ENCODE measurements around the gene HRH2. TPM values are rescaled to one million over a fixed set of nuclear protein-coding genes. Genes with fewer than 3 reads are reported as not detected.
"Not testable (repeated sequence)": the region's sequence is repeated elsewhere in the genome, so short reads cannot be mapped to it uniquely, and the experiment has no call there.

HRH2 gene
- total RNA-seq, 1 donor from 2014 or later: 4.3 TPM

- intact Hi-C loops (cut with DNase I): no loop called here
- no peak for ATAC-seq
- DNase-seq (ENCODE audit: low spot score): peak; percentile 21
Observed at GRCh38 chr5:175706499-175706898, 48.6 kb downstream of the HRH2 start.

GRCh38 chr5:175707751-175708375, 50.0 kb downstream of the HRH2 start:
- ATAC-seq (no peak), DNase-seq (ENCODE audit: low spot score) (peak; percentile 48)
- intact Hi-C loops (cut with DNase I): no loop called here

DNA sequence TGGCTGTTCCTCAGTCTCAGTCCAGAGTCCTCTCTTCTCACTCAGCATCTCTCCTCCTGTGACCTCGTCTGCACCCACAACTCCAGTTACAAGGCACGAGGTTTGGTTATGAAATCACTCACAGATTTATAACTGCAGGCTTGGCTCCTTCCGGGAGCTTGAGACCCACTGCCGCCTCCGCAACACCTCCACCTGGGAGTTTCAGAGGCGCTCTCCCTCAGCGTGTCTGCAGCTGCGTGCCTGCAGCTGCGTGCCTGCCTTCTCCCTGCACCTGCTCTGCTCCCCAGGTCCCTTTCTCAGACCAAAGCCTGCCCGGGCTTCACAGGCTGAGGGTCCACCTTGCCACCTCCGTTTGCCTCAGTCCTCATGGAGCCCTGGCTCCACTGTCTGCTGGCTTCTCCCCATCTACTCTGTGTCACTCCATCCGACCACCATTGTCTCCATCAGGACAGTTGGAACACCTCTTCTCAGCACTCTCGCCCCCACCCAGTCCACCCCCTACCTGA, 51.5 kb downstream of the HRH2 start:
- DNase-seq (ENCODE audit: low spot score): peak; percentile 42
- no peak for ATAC-seq
- intact Hi-C loops (cut with DNase I): no loop called here

GRCh38 chr5:175710326-175710725, 52.5 kb downstream of the HRH2 start:
- peak; percentile 23 for DNase-seq (ENCODE audit: low spot score)
- intact Hi-C loops (cut with DNase I): loop anchor here (2.0 kb wide), 1 partner anchor 40 kb away; no protein-coding TSS in a partner anchor

GRCh38 chr5:175711031-175711430, 53.2 kb downstream of the HRH2 start:
- intact Hi-C loops (cut with DNase I): loop anchor here (2.0 kb wide), 1 partner anchor 40 kb away; no protein-coding TSS in a partner anchor
- peak; percentile 15 for DNase-seq (ENCODE audit: low spot score)
- ATAC-seq: no peak

More at GRCh38 chr5:175710326-175710725, 52.5 kb downstream of the HRH2 start:
- ATAC-seq: no peak

- peak; percentile 18 for DNase-seq (ENCODE audit: low spot score)
- intact Hi-C loops (cut with DNase I): loop anchor here (2.0 kb wide), 1 partner anchor 39 kb away; no protein-coding TSS in a partner anchor
Observed at GRCh38 chr5:175711472-175712312, 53.8 kb downstream of the HRH2 start.

GRCh38 chr5:175712313-175712680, 54.4 kb downstream of the HRH2 start:
- peak; percentile 21 for DNase-seq (ENCODE audit: low spot score)
- no peak for ATAC-seq
- intact Hi-C loops (cut with DNase I): no loop called here

More at GRCh38 chr5:175711472-175712312, 53.8 kb downstream of the HRH2 start:
- no peak for ATAC-seq

DNA sequence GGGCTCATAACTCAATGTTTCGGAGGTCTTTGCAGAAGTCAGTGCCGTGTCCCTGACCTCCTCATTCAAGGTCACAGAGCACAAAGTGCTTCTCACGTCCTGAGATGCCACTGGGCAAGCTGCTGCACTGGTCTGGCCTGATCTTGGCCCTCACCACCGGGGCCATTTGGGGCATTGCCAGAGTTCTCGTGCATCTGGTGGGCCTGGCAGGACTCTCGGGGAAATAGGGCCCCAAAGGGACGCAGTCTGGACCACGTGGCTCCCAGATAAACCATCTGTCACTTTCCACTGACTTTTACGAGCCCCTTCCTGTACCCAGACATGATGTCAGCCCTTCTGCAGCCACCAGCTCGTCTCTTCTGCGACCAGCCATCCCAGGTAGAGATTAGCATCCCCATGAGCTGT, 54.8 kb downstream of the HRH2 start:
- ATAC-seq: no peak
- intact Hi-C loops (cut with DNase I): no loop called here
- DNase-seq (ENCODE audit: low spot score): peak; percentile 43

- ATAC-seq (no peak), DNase-seq (ENCODE audit: low spot score) (peak; percentile 2)
- intact Hi-C loops (cut with DNase I): no loop called here
Observed at GRCh38 chr5:175713930-175714329, 56.1 kb downstream of the HRH2 start.

DNA sequence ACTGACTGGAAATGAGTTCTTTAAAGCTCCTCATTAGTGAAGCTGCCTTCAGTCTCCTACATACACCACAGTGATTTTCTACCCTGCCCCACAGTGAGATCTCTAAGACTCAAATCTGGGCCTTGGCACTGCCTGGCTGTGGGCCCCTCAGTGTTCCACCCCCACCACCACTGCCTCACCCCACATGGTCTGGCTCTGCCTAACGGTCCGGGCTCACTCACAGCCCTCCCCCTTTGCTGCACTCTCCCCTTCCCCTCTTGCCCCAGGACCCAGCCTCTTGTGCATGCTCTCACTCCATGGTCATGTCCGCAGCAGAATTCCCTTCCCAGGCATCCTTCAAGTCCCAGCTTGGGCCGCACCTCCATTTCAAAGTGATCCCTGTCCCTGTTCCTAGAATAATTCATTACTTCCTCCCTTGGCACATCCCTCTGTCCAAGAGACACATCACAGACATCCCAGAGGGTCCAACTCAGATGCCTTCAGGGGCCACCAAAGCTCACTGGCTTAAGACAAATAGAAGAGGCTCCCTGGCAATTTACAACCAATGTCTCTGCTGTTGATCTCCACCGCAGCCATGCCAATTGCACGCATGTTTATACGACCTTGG, 56.7 kb downstream of the HRH2 start:
- ATAC-seq (no peak), DNase-seq (ENCODE audit: low spot score) (peak; percentile 22)
- intact Hi-C loops (cut with DNase I): no loop called here

- intact Hi-C loops (cut with DNase I): no loop called here
- DNase-seq (ENCODE audit: low spot score) (peak; percentile 39), ATAC-seq (no peak)
Observed at GRCh38 chr5:175715627-175716522, 58.0 kb downstream of the HRH2 start.

- no peak for ATAC-seq
Observed at GRCh38 chr5:175717837-175718236, 60.0 kb downstream of the HRH2 start.

GRCh38 chr5:175718401-175719108, 60.7 kb downstream of the HRH2 start:
- intact Hi-C loops (cut with DNase I): no loop called here
- peak; percentile 65 for DNase-seq (ENCODE audit: low spot score)
- no peak for ATAC-seq

More at GRCh38 chr5:175717837-175718236, 60.0 kb downstream of the HRH2 start:
- intact Hi-C loops (cut with DNase I): no loop called here
- peak; percentile 2 for DNase-seq (ENCODE audit: low spot score)

DNA sequence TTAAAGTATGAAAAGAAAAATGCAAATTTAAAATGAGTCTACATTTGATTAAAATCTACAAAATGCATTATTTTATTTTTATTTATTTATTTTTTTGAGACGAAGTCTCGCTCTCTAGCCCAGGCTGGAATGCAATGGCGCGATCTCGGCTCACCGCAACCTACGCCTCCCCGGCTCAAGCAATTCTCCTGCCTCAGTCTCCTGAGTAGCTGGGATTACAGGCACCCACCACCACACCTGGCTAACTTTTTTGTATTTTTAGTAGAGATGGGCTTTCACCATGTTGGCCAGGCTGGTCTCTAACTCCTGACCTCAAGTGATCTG, 61.2 kb downstream of the HRH2 start:
- ATAC-seq; intact Hi-C loops (cut with DNase I): not testable (repeated sequence)
- peak; percentile 25 for DNase-seq (ENCODE audit: low spot score)

- intact Hi-C loops (cut with DNase I): no loop called here
- DNase-seq (ENCODE audit: low spot score): peak; percentile 12
- ATAC-seq: no peak
Observed at GRCh38 chr5:175724314-175725275, 66.7 kb downstream of the HRH2 start.

DNA sequence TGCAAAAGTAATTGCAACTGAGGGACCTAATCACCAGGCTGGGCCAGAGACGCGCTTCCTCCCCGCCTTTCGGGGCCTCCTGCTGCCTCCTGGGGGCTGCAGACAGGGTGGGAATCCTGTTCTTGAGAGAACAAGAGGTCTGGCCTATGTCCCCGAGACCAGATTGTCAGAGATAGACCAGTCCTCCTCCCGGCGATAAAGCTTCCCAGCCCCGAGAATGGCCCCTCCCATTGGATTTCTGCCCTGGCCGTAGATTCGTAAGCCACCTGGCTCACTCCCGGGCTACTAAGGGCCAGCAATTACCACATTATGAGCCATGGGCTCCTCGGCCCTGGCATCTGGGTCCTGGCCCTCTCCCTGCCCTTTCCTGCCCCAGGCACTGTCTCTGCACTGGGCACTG, 70.4 kb downstream of the HRH2 start:
- intact Hi-C loops (cut with DNase I): no loop called here
- no peak for DNase-seq (ENCODE audit: low spot score)
- ATAC-seq: no peak

All from sciatic nerve (tissue), 2 donors.